H1 (cell line): ENCODE results near the gene STAG2. TPM values are rescaled to one million over a fixed set of nuclear protein-coding genes. Genes with fewer than 3 reads are reported as not detected.

Source experiments
- CTCF ChIA-PET: fragments of 300-600 bp; sonication (Branson Sonifier 250); formaldehyde crosslinking; loops from one replicate; lab custom pipeline; 2021; ENCODE audit not compliant: partially characterized antibody; lab: Charles Lee
- POLR2A ChIA-PET: fragments of 300-600 bp; sonication (Branson Sonifier 250); formaldehyde crosslinking; loops from one replicate; lab custom pipeline; 2021; ENCODE audit warnings: inconsistent platforms; ENCODE audit not compliant: partially characterized antibody; lab: Charles Lee
- DNase-seq, 2 experiments: peaks; one replicate each; pipeline versions ENCODE4 v3.0.0 to v3.0.0-alpha.2; 2010 to 2022; ENCODE audit warnings: low spot score in 2 of 2, low read depth in 1 of 2, mixed read lengths in 1 of 2
- FAIRE-seq: peaks from 2 replicates; lab custom pipeline; 2011; peaks lifted over from hg19 to GRCh38; lab: Jason Lieb, UNC
- H2AFZ ChIP-seq: 2 replicates; pipeline ENCODE4 v1.8.1; 2012; ENCODE audit warnings: low read length, inconsistent platforms
- H2AK5ac ChIP-seq: 2 replicates; pipeline ENCODE4 v1.6.1; 2013; ENCODE audit warnings: low read depth, low read length
- H2BK120ac ChIP-seq: replicated peaks from 2 replicates; pipeline ENCODE3; 2013; ENCODE audit warnings: low read depth, low read length, inconsistent platforms
- H2BK12ac ChIP-seq: 2 replicates; pipeline ENCODE4 v1.6.1; 2013; ENCODE audit warnings: low read depth, low read length
- H2BK15ac ChIP-seq: 2 replicates; pipeline ENCODE4 v1.6.1; 2013; ENCODE audit warnings: low read length
- H2BK20ac ChIP-seq: 2 replicates; pipeline ENCODE4 v1.6.1; 2013; ENCODE audit warnings: low read length
- H2BK5ac ChIP-seq: 2 replicates; pipeline ENCODE4 v1.6.1; 2013; ENCODE audit warnings: low read depth, low read length
- H3K14ac ChIP-seq: 2 replicates; pipeline ENCODE4 v1.6.1; 2013; ENCODE audit warnings: inconsistent platforms; ENCODE audit not compliant: insufficient read length
- H3K18ac ChIP-seq: 2 replicates; pipeline ENCODE4 v1.6.1; 2013; ENCODE audit warnings: low read length; ENCODE audit errors: extremely low read depth
- H3K23ac ChIP-seq: 2 replicates; pipeline ENCODE4 v1.6.1; 2013; ENCODE audit warnings: inconsistent platforms; ENCODE audit not compliant: insufficient read length
- H3K23me2 ChIP-seq: 2 replicates; pipeline ENCODE4 v1.6.1; 2013; ENCODE audit warnings: low read depth, low read length
- H3K27ac ChIP-seq: 2 replicates; pipeline ENCODE4 v1.6.1; 2011; ENCODE audit warnings: low read depth, low read length, inconsistent platforms
- H3K27me3 ChIP-seq, 4 experiments: replicated peaks in 1 of 4; 1 replicate in 1 of 4; 2 replicates in 3 of 4; pipeline versions ENCODE4 v1.6.1 to v1.8.1; 2011 to 2013; ENCODE audit warnings: low read length in 3 of 4, mild to moderate bottlenecking in 3 of 4, inconsistent platforms in 2 of 4, mixed read lengths in 2 of 4, moderate library complexity in 1 of 4; ENCODE audit not compliant: control insufficient read depth in 3 of 4, insufficient read depth in 3 of 4; ENCODE audit errors: extremely low read depth in 1 of 4
- H3K36me3 ChIP-seq, 4 experiments: 2 replicates each; pipeline versions ENCODE4 v1.6.1 to v1.8.1; 2011 to 2013; ENCODE audit warnings: mild to moderate bottlenecking in 4 of 4, low read length in 3 of 4, moderate library complexity in 2 of 4, control low read depth in 1 of 4, inconsistent platforms in 1 of 4; ENCODE audit not compliant: insufficient read depth in 4 of 4, control insufficient read depth in 2 of 4
- H3K4ac ChIP-seq: replicated peaks from 2 replicates; pipeline ENCODE3; 2013; ENCODE audit warnings: low read length, low read depth, mixed read lengths, inconsistent platforms; ENCODE audit not compliant: insufficient read length
- H3K4me1 ChIP-seq, 4 experiments: replicated peaks in 1 of 4; 1 replicate in 1 of 4; 2 replicates in 3 of 4; pipeline versions ENCODE4 v1.6.1 to v1.8.1; 2011 to 2013; ENCODE audit warnings: low read length in 3 of 4, inconsistent platforms in 2 of 4, mixed read lengths in 1 of 4; ENCODE audit not compliant: insufficient read depth in 4 of 4, control insufficient read depth in 3 of 4
- H3K4me2 ChIP-seq, 2 experiments: 2 replicates each; pipeline versions ENCODE4 v1.6.1 to v1.8.1; 2011 to 2013; ENCODE audit warnings: low read depth in 2 of 2, low read length in 2 of 2, control low read depth in 1 of 2, inconsistent platforms in 1 of 2, mild to moderate bottlenecking in 1 of 2; ENCODE audit not compliant: insufficient read depth in 1 of 2
- H3K4me3 ChIP-seq, 4 experiments: fragments of 200-600, 300-600 bp in 1 of 4; sonication (generic), shearing (Covaris generic), sonication (Bioruptor Twin) in 1 of 4; 2 replicates each; pipeline versions ENCODE4 v1.5.1 to v1.8.1; 2011 to 2016; ENCODE audit warnings: low read length in 4 of 4, low read depth in 3 of 4, control low read depth in 2 of 4, inconsistent platforms in 2 of 4, mild to moderate bottlenecking in 2 of 4, mixed read lengths in 1 of 4, moderate library complexity in 1 of 4; ENCODE audit not compliant: insufficient read depth in 2 of 4; ENCODE audit errors: extremely low read depth in 1 of 4
- H3K56ac ChIP-seq: replicated peaks from 2 replicates; pipeline ENCODE3; 2013; ENCODE audit warnings: low read depth, mild to moderate bottlenecking, mixed read lengths, low read length, inconsistent platforms; ENCODE audit not compliant: insufficient read length
- H3K79me1 ChIP-seq: 2 replicates; pipeline ENCODE4 v1.6.1; 2013; ENCODE audit warnings: low read depth, low read length, control low read depth
- H3K79me2 ChIP-seq, 2 experiments: 2 replicates each; pipeline versions ENCODE4 v1.6.1 to v1.8.1; 2012 to 2013; ENCODE audit warnings: low read length in 2 of 2, mild to moderate bottlenecking in 2 of 2, inconsistent platforms in 1 of 2; ENCODE audit not compliant: insufficient read depth in 2 of 2, control insufficient read depth in 1 of 2
- H3K9ac ChIP-seq, 4 experiments: replicated peaks in 1 of 4; 1 replicate in 1 of 4; 2 replicates in 3 of 4; pipeline versions ENCODE4 v1.6.1 to v1.8.1; 2011 to 2013; ENCODE audit warnings: low read depth in 3 of 4, low read length in 3 of 4, control low read depth in 2 of 4, mild to moderate bottlenecking in 2 of 4, moderate library complexity in 2 of 4, inconsistent platforms in 1 of 4; ENCODE audit errors: extremely low read depth in 1 of 4
- H3K9me3 ChIP-seq, 2 experiments: 2 replicates each; pipeline versions ENCODE4 v1.6.1 to v1.8.1; 2012 to 2013; ENCODE audit warnings: mild to moderate bottlenecking in 2 of 2, moderate library complexity in 2 of 2, control low read depth in 1 of 2, inconsistent platforms in 1 of 2, low read depth in 1 of 2, low read length in 1 of 2, mixed read lengths in 1 of 2; ENCODE audit not compliant: insufficient read depth in 2 of 2
- H4K20me1 ChIP-seq, 2 experiments: replicated peaks in 1 of 2; 2 replicates each; pipeline versions ENCODE3 to v1.8.1; 2011 to 2013; ENCODE audit warnings: inconsistent platforms in 2 of 2, low read length in 2 of 2, mild to moderate bottlenecking in 1 of 2; ENCODE audit not compliant: insufficient read depth in 2 of 2, control insufficient read depth in 1 of 2
- H4K5ac ChIP-seq: 2 replicates; pipeline ENCODE4 v1.6.1; 2013; ENCODE audit warnings: low read length, low read depth, mixed read lengths, inconsistent platforms; ENCODE audit not compliant: insufficient read length
- H4K8ac ChIP-seq: 2 replicates; pipeline ENCODE4 v1.8.0; 2013; ENCODE audit warnings: mild to moderate bottlenecking, moderate library complexity, low read length, inconsistent platforms; ENCODE audit not compliant: insufficient read depth; ENCODE audit errors: extremely low read depth
- H4K91ac ChIP-seq: replicated peaks from 2 replicates; pipeline ENCODE3; 2013; ENCODE audit warnings: low read length, mixed read lengths, inconsistent platforms; ENCODE audit not compliant: insufficient read length
- BACH1 ChIP-seq: IDR thresholded peaks from 2 replicates; pipeline ENCODE4 v1.6.1; 2012; ENCODE audit warnings: low read length, improper control_type of control experiment
- CBX5 ChIP-seq: fragments of 300-800, 300-1000 bp; sonication (generic); IDR thresholded peaks from 2 replicates; pipeline ENCODE4 v1.7.1; 2016; ENCODE audit warnings: antibody characterized with exemption, low read length, low read depth
- EP300 ChIP-seq, 2 experiments: IDR thresholded peaks; 1 replicate in 1 of 2; 2 replicates in 1 of 2; pipeline ENCODE4 v1.6.1; 2011 to 2012; ENCODE audit warnings: low read depth in 2 of 2, low read length in 2 of 2, mild to moderate bottlenecking in 2 of 2, borderline replicate concordance in 1 of 2, inconsistent platforms in 1 of 2, moderate library complexity in 1 of 2
- JUN ChIP-seq: IDR thresholded peaks from 2 replicates; pipeline ENCODE4 v1.6.1; 2011; ENCODE audit warnings: low read depth, mild to moderate bottlenecking, improper control_type of control experiment, low read length
- NANOG ChIP-seq: IDR thresholded peaks from 2 replicates; pipeline ENCODE4 v1.6.1; 2011; ENCODE audit warnings: low read length, low read depth, mild to moderate bottlenecking, inconsistent platforms; ENCODE audit not compliant: insufficient read depth, poor library complexity, severe bottlenecking
- NRF1 ChIP-seq: IDR thresholded peaks from 2 replicates; pipeline ENCODE4 v1.6.1; 2011; ENCODE audit warnings: mild to moderate bottlenecking, low read depth, low read length, improper control_type of control experiment
- POLR2AphosphoS5 ChIP-seq: IDR thresholded peaks from 2 replicates; pipeline ENCODE4 v1.6.1; 2011; ENCODE audit warnings: low read depth, low read length
- RXRA ChIP-seq: IDR thresholded peaks from 2 replicates; pipeline ENCODE4 v1.6.1; 2011; ENCODE audit warnings: low read depth, mild to moderate bottlenecking, low read length, moderate library complexity; ENCODE audit not compliant: insufficient read depth
- SAP30 ChIP-seq: fragments of 300-600 bp; sonication (generic); IDR thresholded peaks from 2 replicates; pipeline ENCODE4 v1.7.1; 2012; ENCODE audit warnings: low read length, moderate library complexity, mild to moderate bottlenecking, inconsistent platforms; ENCODE audit not compliant: insufficient read depth, insufficient replicate concordance
- SP4 ChIP-seq: IDR thresholded peaks from 2 replicates; pipeline ENCODE4 v1.6.1; 2012; ENCODE audit warnings: low read length, inconsistent platforms
- YY1 ChIP-seq: IDR thresholded peaks from 2 replicates; pipeline ENCODE4 v1.6.1; 2011; ENCODE audit warnings: low read depth, mild to moderate bottlenecking, low read length
- ZNF274 ChIP-seq: IDR thresholded peaks from 2 replicates; pipeline ENCODE4 v1.7.0; 2012; ENCODE audit warnings: low read length, borderline replicate concordance; ENCODE audit errors: extremely low read depth
- WGBS, 2 experiments: shearing (Covaris generic) in 1 of 2; methylation state at CpG; one replicate each; pipeline versions ENCODE4 v1.1.6 to v1.1.7; 2013 to 2015; ENCODE audit warnings: low lambda C conversion rate in 2 of 2, mixed read lengths in 2 of 2, inconsistent platforms in 1 of 2, low coverage in 1 of 2, missing lambda C conversion rate in 1 of 2; ENCODE audit not compliant: insufficient replicate concordance in 2 of 2, insufficient coverage in 1 of 2, insufficient read length in 1 of 2; ENCODE audit errors: extremely low coverage in 1 of 2, missing lambda C conversion rate in 1 of 2; 5-methylcytosine and 5-hydroxymethylcytosine counted together
- polyA plus RNA-seq, 7 experiments: library from polyadenylated mRNA; depleted of rRNA in 3 of 7; stranded (reverse) in 5 of 7; unstranded in 2 of 7; fragments of >200 nt in 5 of 7; fragments of 200-250 nt in 2 of 7; gene quantifications; 1 replicate in 5 of 7; 2 replicates in 1 of 7; 4 replicates in 1 of 7; pipeline versions ENCODE4 v1.2.1 to v1.2.3, GENCODE V29; 2011 to 2013; ENCODE audit warnings: missing spikeins in 2 of 7, mixed read lengths in 2 of 7
- total RNA-seq: library from RNA; stranded (reverse); fragmentation: NEBNext Ultra II Directional; extraction: Animal tissue kit (Norgen Biotek cat#: 25700); gene quantifications from 2 replicates; pipeline ENCODE4 v1.2.1, GENCODE V29; 2021
- TF ChIP-seq, protein P1 (sequence below): IDR thresholded peaks from 2 replicates; pipeline ENCODE4 v1.6.1; 2011; ENCODE audit warnings: low read depth, mild to moderate bottlenecking, low read length; ENCODE audit not compliant: insufficient read depth
- TF ChIP-seq, protein P2 (sequence below): IDR thresholded peaks from 2 replicates; pipeline ENCODE4 v1.6.1; 2012; ENCODE audit warnings: inconsistent platforms

Gene STAG2
- total and polyA plus RNA-seq, 2 of the 8 experiments (the other 6 are each of a cell fraction or from before 2014, with no cell fraction given), result 20.3 to 94.9 TPM

DNA sequence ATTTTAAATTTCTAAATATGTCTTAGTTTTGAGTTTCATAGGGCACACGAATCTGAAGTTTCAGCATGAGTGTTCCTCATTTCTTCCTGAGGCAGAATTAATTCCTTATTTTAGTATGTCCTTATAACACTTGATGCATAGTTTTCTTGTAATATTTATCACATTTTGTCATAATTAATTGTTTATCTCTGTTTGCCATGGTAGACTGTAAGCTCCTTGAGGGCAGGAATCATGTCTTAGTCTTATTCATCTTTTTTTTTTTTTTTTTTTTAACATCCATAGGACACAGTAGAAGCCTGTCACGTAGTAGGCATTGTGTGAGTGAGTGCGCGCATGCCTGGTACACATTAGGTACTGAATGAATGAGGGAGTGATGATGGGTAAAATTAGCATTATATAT lies 131.7 kb downstream of the STAG2 start:
- POLR2A ChIA-PET, result no interaction called here
- Histone ChIP-seq H2BK120ac (no peak overlapping the region), H3K4me3 (no peak overlapping the region), H2AK5ac (no peak overlapping the region), H2BK20ac (no peak overlapping the region), H2AFZ (no peak overlapping the region), H3K4me2 (no peak overlapping the region), H4K91ac (no peak overlapping the region), H3K9me3 (no peaks in the 10 kb centered on the region), H3K4me1 (no peaks in the 10 kb centered on the region), H4K8ac (no peak overlapping the region), H3K23ac (no peak overlapping the region), H2BK12ac (no peak overlapping the region), H3K56ac (no peak overlapping the region), H3K18ac (no peak overlapping the region), H3K23me2 (no peaks in the 10 kb centered on the region), H3K79me2 (no peaks in the 10 kb centered on the region), H3K27ac (no peak overlapping the region), H3K9ac (no peak overlapping the region), H3K79me1 (no peaks in the 10 kb centered on the region), H4K5ac (no peak overlapping the region), H2BK15ac (no peak overlapping the region), H3K27me3 (no peaks in the 10 kb centered on the region), H3K4ac (no peak overlapping the region), H4K20me1 (no peaks in the 10 kb centered on the region), H3K14ac (no peak overlapping the region), H3K36me3 (peaks cover 0 to 56% (median 22%) of the 10 kb centered on the region in 4 experiments; a peak in 6 of 8 replicates), H2BK5ac (no peak overlapping the region)
- no peak for DNase-seq
- no peak for FAIRE-seq
- 96% methylated on average over 4 of the region's 4 CpGs; no CpG with 5 or more reads in 1 of the 2 experiments for WGBS, 2 experiments
- CTCF ChIA-PET, result no interaction called here
- TF ChIP-seq POLR2AphosphoS5, result no peak
- TF ChIP-seq CBX5, result no peak
- no peak for TF ChIP-seq ZNF274
- no peak for TF ChIP-seq RXRA
- no peak for TF ChIP-seq NRF1
- no peak for TF ChIP-seq SAP30
- TF ChIP-seq EP300 (IDR thresholded peaks at IDR 0.05; ENCODE audit: borderline replicate concordance in 1 of 2, low read depth in 2 of 2, low read length in 2 of 2), result no peak
- no peak for TF ChIP-seq YY1
- TF ChIP-seq, protein P1, sequence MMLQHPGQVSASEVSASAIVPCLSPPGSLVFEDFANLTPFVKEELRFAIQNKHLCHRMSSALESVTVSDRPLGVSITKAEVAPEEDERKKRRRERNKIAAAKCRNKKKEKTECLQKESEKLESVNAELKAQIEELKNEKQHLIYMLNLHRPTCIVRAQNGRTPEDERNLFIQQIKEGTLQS, result no peak
- no peak for TF ChIP-seq BACH1
- no peak for TF ChIP-seq JUN
- TF ChIP-seq SP4, result no peak
- TF ChIP-seq, protein P2, sequence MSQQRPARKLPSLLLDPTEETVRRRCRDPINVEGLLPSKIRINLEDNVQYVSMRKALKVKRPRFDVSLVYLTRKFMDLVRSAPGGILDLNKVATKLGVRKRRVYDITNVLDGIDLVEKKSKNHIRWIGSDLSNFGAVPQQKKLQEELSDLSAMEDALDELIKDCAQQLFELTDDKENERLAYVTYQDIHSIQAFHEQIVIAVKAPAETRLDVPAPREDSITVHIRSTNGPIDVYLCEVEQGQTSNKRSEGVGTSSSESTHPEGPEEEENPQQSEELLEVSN, result no peak
- TF ChIP-seq NANOG, result no peak
